ENCODE results near the gene CHST11. TPM values are rescaled to one million over a fixed set of nuclear protein-coding genes. Genes with fewer than 3 reads are reported as not detected.

CHST11 gene
- total RNA-seq, 1 donor from 2014 or later, result 7.7 TPM

- no peaks in the 10 kb centered on the region for H3K9me3 ChIP-seq (ENCODE audit: low read depth)
- H3K79me2 ChIP-seq (ENCODE audit: low read depth), result no peaks in the 10 kb centered on the region
- peaks cover 3% of the 10 kb centered on the region for H3K27me3 Mint-ChIP-seq (ENCODE audit: insufficient read depth, low read depth)
- no peak for DNase-seq (ENCODE audit: low spot score)
- TF ChIP-seq EZH2phosphoT487 (IDR thresholded peaks at IDR 0.05) (no peak), CTCF (IDR thresholded peaks at IDR 0.05) (no peak), EZH2 (IDR thresholded peaks at IDR 0.05) (no peak)
- no peak overlapping the region for H3K4me2 ChIP-seq
- peaks cover 5% of the 10 kb centered on the region for H4K20me1 ChIP-seq (ENCODE audit: low read depth)
- H2AFZ ChIP-seq (replicated peaks), result no peak overlapping the region
- H3K4me3 ChIP-seq, result no peak overlapping the region
- H3K36me3 Mint-ChIP-seq, result peaks cover 2% of the 10 kb centered on the region
- H3K4me1 ChIP-seq, result peaks cover 42% of the 10 kb centered on the region
- H3K27me3 ChIP-seq, result no peaks in the 10 kb centered on the region
- peaks cover 3% of the 10 kb centered on the region for H3K9me3 Mint-ChIP-seq
- H3K27ac ChIP-seq, result no peak overlapping the region
- H3F3A ChIP-seq (ENCODE audit: low read depth), result peaks cover 23% of the 10 kb centered on the region
- no peak overlapping the region for H3K9ac ChIP-seq
- peaks cover 57% of the 10 kb centered on the region for H3K4me1 Mint-ChIP-seq
- no peak overlapping the region for H3K27ac Mint-ChIP-seq
- no peaks in the 10 kb centered on the region for H3K36me3 ChIP-seq
- no peak overlapping the region for H3K4me3 Mint-ChIP-seq
Measured at GRCh38 chr12:104746467-104747088, 289.8 kb downstream of the CHST11 start.

GRCh38 chr12:104747330-104747729 is 290.6 kb downstream of the CHST11 start:
- no peak for DNase-seq (ENCODE audit: low spot score)
- no peak overlapping the region for H3K27ac Mint-ChIP-seq
- Histone ChIP-seq H4K20me1 (ENCODE audit: low read depth) (peaks cover under 1% of the 10 kb centered on the region), H3F3A (ENCODE audit: low read depth) (peaks cover 23% of the 10 kb centered on the region), H2AFZ (replicated peaks) (no peak overlapping the region), H3K36me3 (no peaks in the 10 kb centered on the region), H3K4me2 (no peak overlapping the region), H3K27me3 (no peaks in the 10 kb centered on the region), H3K4me3 (no peak overlapping the region), H3K4me1 (peaks cover 42% of the 10 kb centered on the region), H3K79me2 (ENCODE audit: low read depth) (no peaks in the 10 kb centered on the region), H3K27ac (no peak overlapping the region), H3K9me3 (ENCODE audit: low read depth) (no peaks in the 10 kb centered on the region), H3K9ac (no peak overlapping the region)
- TF ChIP-seq CTCF (IDR thresholded peaks at IDR 0.05) (no peak), EZH2 (IDR thresholded peaks at IDR 0.05) (no peak), EZH2phosphoT487 (IDR thresholded peaks at IDR 0.05) (no peak)
- peaks cover 4% of the 10 kb centered on the region for H3K36me3 Mint-ChIP-seq
- H3K27me3 Mint-ChIP-seq (ENCODE audit: insufficient read depth, low read depth), result peaks cover 5% of the 10 kb centered on the region
- no peak overlapping the region for H3K4me3 Mint-ChIP-seq
- H3K4me1 Mint-ChIP-seq, result peaks cover 60% of the 10 kb centered on the region
- peaks cover 3% of the 10 kb centered on the region for H3K9me3 Mint-ChIP-seq

GRCh38 chr12:104747955-104748354 is 291.2 kb downstream of the CHST11 start:
- H3K4me3 ChIP-seq, result no peak overlapping the region
- H3K9me3 ChIP-seq (ENCODE audit: low read depth), result no peaks in the 10 kb centered on the region
- no peaks in the 10 kb centered on the region for H3K36me3 ChIP-seq
- no peaks in the 10 kb centered on the region for H3K79me2 ChIP-seq (ENCODE audit: low read depth)
- H2AFZ ChIP-seq (replicated peaks), result no peak overlapping the region
- TF ChIP-seq CTCF (IDR thresholded peaks at IDR 0.05), result no peak
- TF ChIP-seq EZH2 (IDR thresholded peaks at IDR 0.05), result no peak
- no peak for TF ChIP-seq EZH2phosphoT487 (IDR thresholded peaks at IDR 0.05)
- no peaks in the 10 kb centered on the region for H4K20me1 ChIP-seq (ENCODE audit: low read depth)
- H3K27me3 Mint-ChIP-seq (ENCODE audit: insufficient read depth, low read depth), result peaks cover 4% of the 10 kb centered on the region
- H3K4me2 ChIP-seq, result no peak overlapping the region
- peaks cover 4% of the 10 kb centered on the region for H3K36me3 Mint-ChIP-seq
- no peaks in the 10 kb centered on the region for H3K27me3 ChIP-seq
- no peak overlapping the region for H3K9ac ChIP-seq
- peaks cover 36% of the 10 kb centered on the region for H3K4me1 ChIP-seq
- H3K27ac Mint-ChIP-seq, result no peak overlapping the region
- H3F3A ChIP-seq (ENCODE audit: low read depth), result peaks cover 18% of the 10 kb centered on the region
- peaks cover 56% of the 10 kb centered on the region for H3K4me1 Mint-ChIP-seq
- no peak overlapping the region for H3K27ac ChIP-seq
- H3K4me3 Mint-ChIP-seq, result no peak overlapping the region
- DNase-seq (ENCODE audit: low spot score), result no peak
- H3K9me3 Mint-ChIP-seq, result peaks cover 3% of the 10 kb centered on the region

Data from neural progenitor cell (in vitro differentiated cells).